ENCODE results near the gene NAALADL1. TPM values are rescaled to one million over a fixed set of nuclear protein-coding genes. Genes with fewer than 3 reads are reported as not detected.

NAALADL1 gene
- total and polyA plus RNA-seq, 9 of the 15 experiments (the other 6 are each of a cell fraction or from before 2014, with no cell fraction given) = 0.06 to 0.72 (median 0.22) TPM; not detected in 4

- no peak for TF ChIP-seq ZNF655 (CRISPR knock-in tag; IDR thresholded peaks at IDR 0.05)
- TF ChIP-seq TFAP4 (CRISPR knock-in tag; IDR thresholded peaks at IDR 0.05; ENCODE audit: borderline replicate concordance) = peak; percentile 99
- no peak for TF ChIP-seq EWSR1 (IDR thresholded peaks at IDR 0.05; ENCODE audit: borderline replicate concordance, low read depth, partially characterized antibody)
- no peak for TF ChIP-seq ZNF253 (CRISPR knock-in tag; conservative IDR thresholded peaks at IDR 0.05)
- peak; percentile 49; the same call in 1 of the 2 replicates for TF ChIP-seq MGA (IDR thresholded peaks at IDR 0.05)
- no peak for TF ChIP-seq C11orf30 (IDR thresholded peaks at IDR 0.05; ENCODE audit: low read depth)
- TF ChIP-seq NONO (IDR thresholded peaks at IDR 0.05; ENCODE audit: low read depth in 2 of 2, low read length in 1 of 2) = no peak
- TF ChIP-seq ZNF274 (IDR thresholded peaks at IDR 0.05; ENCODE audit: borderline replicate concordance, low read depth, low read length) = no peak
- peak; percentile 77 for TF ChIP-seq GABPA (tag; conservative IDR thresholded peaks at IDR 0.05; ENCODE audit: low read depth)
- no peak for TF ChIP-seq POU5F1 (IDR thresholded peaks at IDR 0.05; ENCODE audit: borderline replicate concordance, low read depth, low read length, partially characterized antibody)
Observed at GRCh38 chr11:64996710-64997380, 61.5 kb downstream of the NAALADL1 start, which contains the start of gene BATF2 (continued).

Data from K562 (cell line).